HG02610 (cell line): Measurements from ENCODE around the gene SF3B6.
"Not testable (repeated sequence)": the region's sequence is repeated elsewhere in the genome, so short reads cannot be mapped to it uniquely, and the experiment has no call there.

ENCODE experiments used
- ATAC-seq: cut with Tn5 transposase; IDR thresholded peaks from one replicate; pipeline ENCODE4 v1.9.1; 2021; ENCODE audit warnings: mild to moderate bottlenecking, moderate library complexity; ENCODE audit not compliant: unreplicated experiment

Gene SF3B6

GRCh38 chr2:24095171-24095677 lies 19.1 kb upstream of the SF3B6 start:
- not testable (repeated sequence) for ATAC-seq

GRCh38 chr2:24093270-24093669 lies 17.1 kb upstream of the SF3B6 start:
- not testable (repeated sequence) for ATAC-seq

- no peak for ATAC-seq
These were observed 12.8 kb upstream of the SF3B6 start for GRCh38 chr2:24088821-24089359.

- no peak for ATAC-seq
These were observed 10.9 kb upstream of the SF3B6 start for GRCh38 chr2:24087032-24087431.

- ATAC-seq = no peak
These were observed 10.1 kb upstream of the SF3B6 start for GRCh38 chr2:24086241-24086640.

GRCh38 chr2:24085200-24085489 lies 9.0 kb upstream of the SF3B6 start:
- ATAC-seq = no peak

GRCh38 chr2:24084386-24085199 lies 8.5 kb upstream of the SF3B6 start, which contains the start of gene TP53I3:
TSS of gene TP53I3 (minus strand) at chr2:24084834. CDS start at chr2:24084326, 508 bp downstream.
- ATAC-seq = peak; percentile 79

GRCh38 chr2:24083567-24084385 lies 7.7 kb upstream of the SF3B6 start:
- ATAC-seq = peak; percentile 75

- ATAC-seq = no peak
These were observed 6.9 kb upstream of the SF3B6 start for GRCh38 chr2:24082787-24083566.

- no peak for ATAC-seq
These were observed 4.6 kb upstream of the SF3B6 start for GRCh38 chr2:24080701-24081100.

GRCh38 chr2:24077879-24078278 lies 1.8 kb upstream of the SF3B6 start:
- no peak for ATAC-seq

- ATAC-seq = no peak
These were observed 1.4 kb upstream of the SF3B6 start for GRCh38 chr2:24077535-24077877.

GRCh38 chr2:24076849-24077534 lies 866 bp upstream of the SF3B6 start:
- ATAC-seq = no peak

GRCh38 chr2:24075259-24075658 lies 867 bp downstream of the SF3B6 start:
- ATAC-seq = no peak

GRCh38 chr2:24073816-24074215 lies 2.3 kb downstream of the SF3B6 start:
- ATAC-seq = no peak

GRCh38 chr2:24072259-24072658 lies 3.9 kb downstream of the SF3B6 start:
- ATAC-seq = no peak

GRCh38 chr2:24065341-24065740 lies 10.8 kb downstream of the SF3B6 start:
- no peak for ATAC-seq

GRCh38 chr2:24058564-24059271 lies 17.4 kb downstream of the SF3B6 start:
- ATAC-seq = no peak

- ATAC-seq = no peak
These were observed 20.4 kb downstream of the SF3B6 start for GRCh38 chr2:24055750-24056149.
